ENCODE measurements around the gene CCDC141.
A peak's percentile ranks its signal among the peaks of the same experiment; 100 is the strongest.

CCDC141 gene

GRCh38 chr2:178913049-178913441, 136.9 kb downstream of the CCDC141 start:
- DNase-seq (ENCODE audit: low read depth in 2 of 2): no peak

- DNase-seq (ENCODE audit: low read depth in 2 of 2): no peak
Measured at GRCh38 chr2:178912416-178913048, 137.4 kb downstream of the CCDC141 start.

GRCh38 chr2:178911039-178911438, 138.9 kb downstream of the CCDC141 start:
- no peak for DNase-seq (ENCODE audit: low read depth in 2 of 2)

GRCh38 chr2:178910005-178910404, 139.9 kb downstream of the CCDC141 start:
- no peak for DNase-seq (ENCODE audit: low read depth in 2 of 2)

- no peak for DNase-seq (ENCODE audit: low read depth in 2 of 2)
Measured at GRCh38 chr2:178909507-178909906, 140.4 kb downstream of the CCDC141 start.

- DNase-seq (ENCODE audit: low read depth in 2 of 2): no peak
Measured at GRCh38 chr2:178908810-178909209, 141.1 kb downstream of the CCDC141 start.

- DNase-seq (ENCODE audit: low read depth in 2 of 2): no peak
Measured at GRCh38 chr2:178905261-178905660, 144.7 kb downstream of the CCDC141 start.

GRCh38 chr2:178899656-178900055, 150.3 kb downstream of the CCDC141 start:
- no peak for DNase-seq (ENCODE audit: low read depth in 2 of 2)

- DNase-seq (ENCODE audit: low read depth in 2 of 2): no peak
Measured at GRCh38 chr2:178895872-178896271, 154.1 kb downstream of the CCDC141 start.

- no peak for DNase-seq (ENCODE audit: low read depth in 2 of 2)
Measured at GRCh38 chr2:178895171-178895570, 154.8 kb downstream of the CCDC141 start.

GRCh38 chr2:178892751-178893625, 156.9 kb downstream of the CCDC141 start:
- DNase-seq (ENCODE audit: low read depth in 2 of 2): no peak

- DNase-seq (ENCODE audit: low read depth in 2 of 2): no peak
Measured at GRCh38 chr2:178891959-178892485, 157.9 kb downstream of the CCDC141 start.

GRCh38 chr2:178891265-178891958, 158.5 kb downstream of the CCDC141 start:
- DNase-seq (ENCODE audit: low read depth in 2 of 2): peak; percentile 14 to 39

GRCh38 chr2:178886006-178886405, 163.9 kb downstream of the CCDC141 start:
- no peak for DNase-seq (ENCODE audit: low read depth in 2 of 2)

GRCh38 chr2:178884440-178884839, 165.5 kb downstream of the CCDC141 start:
- no peak for DNase-seq (ENCODE audit: low read depth in 2 of 2)

GRCh38 chr2:178882666-178883440, 167.1 kb downstream of the CCDC141 start:
- no peak for DNase-seq (ENCODE audit: low read depth in 2 of 2)

- no peak for DNase-seq (ENCODE audit: low read depth in 2 of 2)
Measured at GRCh38 chr2:178881075-178881474, 168.9 kb downstream of the CCDC141 start.

GRCh38 chr2:178880257-178880656, 169.7 kb downstream of the CCDC141 start:
- no peak for DNase-seq (ENCODE audit: low read depth in 2 of 2)

- no peak for DNase-seq (ENCODE audit: low read depth in 2 of 2)
Measured at GRCh38 chr2:178877874-178878273, 172.1 kb downstream of the CCDC141 start.

GRCh38 chr2:178874529-178875240, 175.3 kb downstream of the CCDC141 start:
- no peak for DNase-seq (ENCODE audit: low read depth in 2 of 2)

GRCh38 chr2:178873912-178874311, 176.0 kb downstream of the CCDC141 start:
- no peak for DNase-seq (ENCODE audit: low read depth in 2 of 2)

All from stimulated activated CD8-positive, alpha-beta memory T cell treated with anti-CD3 and anti-CD28 coated beads, Interleukin-2, amount 100 ng/mL, for 48 hours (primary cell).